ENCODE data around the gene NEK4.

NEK4 gene

GRCh38 chr3:52770496-52771333 is at the start of gene NEK4:
Gene NEK4, minus strand, starts transcription at chr3:52770940. Its CDS starts 194 bp downstream, at chr3:52770746.
- peak; percentile 71 to 89 (median 76) for DNase-seq (ENCODE audit: low read depth in 3 of 3)

DNA sequence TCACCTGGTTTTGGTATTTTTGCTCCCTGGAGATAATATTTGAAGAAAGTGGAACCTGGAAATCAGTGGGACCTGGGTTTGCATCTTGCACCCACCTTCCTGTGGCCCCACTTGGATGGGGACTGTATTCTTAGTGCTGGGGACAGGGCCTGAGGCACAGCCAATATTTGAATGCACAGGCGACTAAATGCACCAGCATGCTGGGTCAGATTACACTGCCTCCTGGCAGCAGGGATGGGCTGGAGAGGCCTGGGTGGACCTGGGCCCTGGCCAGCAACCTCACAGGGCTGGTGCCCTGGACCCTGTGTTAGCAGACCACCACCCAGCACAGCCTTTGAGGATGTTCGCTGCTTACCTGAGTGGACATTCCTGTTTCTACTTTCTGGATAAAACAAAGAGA is 49.2 kb upstream of the NEK4 start:
- no peak for DNase-seq (ENCODE audit: low read depth in 3 of 3)

DNA sequence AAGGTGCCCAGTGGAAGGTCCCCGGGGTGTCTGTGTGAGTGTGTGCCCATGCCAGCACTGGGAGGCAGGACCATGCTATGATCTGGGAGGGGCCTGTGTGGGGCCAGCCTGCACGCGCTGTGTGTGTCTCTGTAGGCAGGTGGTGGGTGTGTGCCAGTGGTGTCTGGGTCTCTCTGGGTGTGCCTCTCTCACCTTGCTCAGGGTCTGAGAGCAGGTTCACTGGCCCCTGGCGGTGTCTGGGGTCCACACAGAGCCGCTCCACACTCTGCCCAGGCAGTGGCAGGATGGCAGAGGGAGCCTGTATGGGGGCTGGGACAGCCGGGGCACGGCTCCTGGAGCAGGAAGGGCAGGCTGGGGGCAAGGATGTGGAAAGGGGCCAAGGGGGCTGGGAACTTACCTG is 47.1 kb upstream of the NEK4 start:
- no peak for DNase-seq (ENCODE audit: low read depth in 3 of 3)

DNA sequence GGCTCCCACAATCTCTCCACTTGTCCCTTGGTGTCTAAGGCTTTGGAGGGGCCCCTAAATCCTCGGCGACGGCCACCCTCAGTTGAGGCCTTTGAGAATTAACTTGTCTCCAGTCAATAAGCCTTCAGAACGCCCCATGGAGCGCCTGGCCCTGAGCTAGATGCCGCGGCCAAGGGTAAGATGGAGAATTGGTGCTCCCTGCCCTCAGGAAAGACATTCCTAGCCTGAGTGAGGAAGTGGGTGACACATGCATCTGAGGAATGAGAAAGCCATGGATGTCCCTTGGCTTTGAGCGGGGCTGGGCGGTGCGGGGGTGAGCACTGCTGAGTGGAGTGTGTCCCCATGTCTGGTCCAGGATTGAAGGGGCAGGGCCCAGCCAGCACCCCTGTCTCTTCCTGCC is 46.5 kb upstream of the NEK4 start:
- DNase-seq (ENCODE audit: low read depth in 3 of 3) = no peak

DNA sequence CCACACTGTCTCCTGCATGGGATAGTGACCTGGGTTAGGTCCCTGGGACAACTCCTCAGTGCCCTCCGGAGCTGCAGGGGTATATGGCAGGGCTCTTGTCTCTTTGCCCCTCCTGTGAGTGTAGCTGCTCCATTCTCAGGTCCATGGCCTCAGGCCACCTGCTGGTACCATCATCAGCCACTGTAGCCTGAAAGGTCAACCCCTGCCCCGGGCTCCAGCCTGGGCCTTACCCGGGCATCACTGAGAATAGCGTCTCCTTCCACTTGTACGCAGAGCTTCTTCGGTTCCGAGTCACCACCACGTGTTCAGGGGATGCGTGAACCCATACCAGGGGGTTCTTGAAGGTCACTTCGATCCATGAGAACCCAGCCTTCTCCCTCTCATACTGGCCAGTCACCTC is 45.9 kb upstream of the NEK4 start:
- no peak for DNase-seq (ENCODE audit: low read depth in 3 of 3)

DNA sequence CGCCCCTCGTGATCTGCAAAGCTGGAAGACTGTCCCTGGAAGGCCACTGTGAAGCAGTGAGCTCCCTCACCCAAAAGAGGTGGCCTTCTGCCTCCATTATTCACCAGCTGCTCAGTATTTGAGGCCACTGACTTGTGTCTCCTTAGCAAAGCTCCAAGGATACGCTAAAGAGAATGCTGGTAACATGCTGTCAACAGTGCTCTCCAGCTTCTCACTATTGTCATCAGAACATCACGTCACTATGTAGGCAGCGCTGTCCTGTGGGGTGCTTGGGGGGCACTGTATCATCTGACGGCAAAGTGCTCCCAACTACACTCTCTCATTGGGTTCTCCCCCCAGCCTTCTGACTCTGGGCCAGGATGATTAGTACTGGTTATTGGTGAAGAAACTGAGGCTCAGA is 45.5 kb upstream of the NEK4 start:
- DNase-seq (ENCODE audit: low read depth in 3 of 3) = no peak

DNA sequence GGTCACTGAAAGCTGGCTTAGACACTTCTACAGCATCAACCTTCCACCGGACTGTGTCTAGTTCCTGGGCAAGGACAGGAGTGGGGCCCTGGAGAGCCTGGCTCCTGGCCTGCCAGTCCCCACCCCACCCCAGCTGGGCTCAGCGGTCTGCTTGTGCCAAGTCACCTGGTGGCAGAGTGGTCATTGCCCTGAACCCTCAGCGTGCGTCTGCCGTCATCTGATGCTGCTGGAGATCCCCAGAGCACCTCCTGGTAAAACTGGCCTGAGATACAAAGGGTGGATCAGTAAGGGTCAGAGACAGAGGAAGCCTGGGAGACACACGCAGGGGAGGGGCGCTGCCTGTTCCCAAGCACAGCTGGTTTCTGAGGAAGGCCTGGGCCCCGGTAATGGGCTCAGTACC is 43.1 kb upstream of the NEK4 start:
- DNase-seq (ENCODE audit: low read depth in 3 of 3) = no peak

DNA sequence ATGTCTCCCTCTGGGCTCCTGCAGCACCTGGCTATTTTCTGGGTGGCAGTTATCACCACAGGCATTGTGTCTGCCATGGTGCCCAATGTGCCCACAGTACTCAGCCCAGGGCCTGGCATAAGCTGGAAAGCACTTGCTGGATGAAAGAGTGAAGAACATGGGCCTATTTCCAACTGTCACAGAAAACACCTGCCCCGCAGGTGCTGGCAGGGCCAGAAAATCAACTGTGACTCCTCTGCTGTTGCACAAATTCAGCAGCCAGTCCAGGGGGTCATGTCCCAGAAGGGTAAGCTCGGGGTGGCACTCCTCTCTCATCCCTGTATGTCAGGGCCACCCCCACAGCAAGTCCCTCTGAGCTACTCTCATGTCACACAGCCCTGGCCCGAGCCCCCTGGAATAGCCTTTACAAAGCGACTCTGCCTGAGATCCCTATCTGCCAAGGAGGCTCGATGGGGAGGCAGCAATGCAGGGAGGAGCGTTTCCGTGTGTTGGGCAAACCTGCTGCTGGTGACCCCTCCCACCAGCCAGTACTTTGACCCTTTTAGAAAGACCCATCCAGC is 40.8 kb upstream of the NEK4 start:
- no peak for DNase-seq (ENCODE audit: low read depth in 3 of 3)

DNA sequence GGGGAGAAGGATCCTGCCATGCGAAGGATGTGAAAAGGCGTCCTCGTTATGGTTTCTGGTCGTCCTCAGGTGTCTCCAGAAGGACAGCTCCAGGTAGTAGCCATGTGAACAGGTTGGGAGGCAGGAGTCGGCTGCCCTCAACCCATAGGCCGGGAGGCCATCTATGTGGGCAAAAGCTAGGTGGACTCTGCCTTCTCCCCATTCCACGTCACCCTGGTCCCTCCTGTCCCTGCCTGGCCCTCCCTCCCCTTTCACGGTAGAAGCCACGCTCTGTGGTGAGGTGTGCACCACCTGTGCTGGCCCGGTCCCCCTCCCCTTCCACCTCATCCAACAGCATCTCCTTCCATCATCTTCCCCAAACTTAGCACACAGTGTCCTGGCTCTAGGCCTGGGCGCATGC is 40.2 kb upstream of the NEK4 start:
- DNase-seq (ENCODE audit: low read depth in 3 of 3) = no peak

GRCh38 chr3:52809662-52810377 is 39.1 kb upstream of the NEK4 start:
- DNase-seq (ENCODE audit: low read depth in 3 of 3) = no peak

DNA sequence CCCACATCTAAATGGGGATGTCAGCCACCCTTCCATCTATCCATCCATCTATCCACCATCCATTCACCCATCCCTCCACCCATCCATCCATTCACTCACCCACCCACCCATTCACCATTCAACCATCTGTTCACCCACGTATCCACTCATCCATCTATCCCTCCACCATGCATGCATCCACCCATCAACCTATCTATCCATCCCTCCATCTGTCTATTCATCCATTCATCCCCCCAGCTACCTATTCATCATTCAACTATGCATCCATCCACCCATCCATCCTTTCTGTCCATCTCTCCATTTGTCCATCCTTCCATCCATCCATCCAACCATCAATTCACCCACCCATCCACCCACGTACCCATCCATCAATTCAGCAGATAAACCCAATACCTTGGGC is 38.4 kb upstream of the NEK4 start:
- DNase-seq (ENCODE audit: low read depth in 3 of 3) = no peak

GRCh38 chr3:52805270-52806039 is 34.7 kb upstream of the NEK4 start:
- DNase-seq (ENCODE audit: low read depth in 3 of 3) = no peak

- DNase-seq (ENCODE audit: low read depth in 3 of 3) = no peak
Observed at GRCh38 chr3:52801839-52802238, 31.1 kb upstream of the NEK4 start.

DNA sequence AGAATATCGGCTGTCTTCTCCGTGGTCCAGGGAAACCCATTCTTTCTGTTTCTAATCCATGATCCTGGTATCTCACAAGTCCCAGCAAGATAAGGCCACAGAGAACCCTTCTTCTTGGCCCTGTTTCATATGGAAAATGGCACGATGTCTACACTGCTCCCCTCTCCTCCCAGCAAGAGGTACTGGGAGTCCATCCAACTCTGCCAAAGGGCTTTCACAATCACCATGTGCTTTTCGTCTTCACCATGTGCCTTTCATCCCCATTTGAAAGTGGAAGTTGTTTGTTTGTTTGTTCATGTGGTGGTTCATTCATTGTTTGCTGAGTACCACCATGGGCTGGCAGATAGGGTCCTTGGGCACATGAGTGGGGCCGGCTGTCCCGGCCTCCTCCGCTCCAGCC is 29.3 kb upstream of the NEK4 start:
- DNase-seq (ENCODE audit: low read depth in 3 of 3) = no peak

- peak in 1 of 3 experiments; percentile 9 for DNase-seq (ENCODE audit: low read depth in 3 of 3)
Observed at GRCh38 chr3:52798978-52799476, 28.3 kb upstream of the NEK4 start.

DNA sequence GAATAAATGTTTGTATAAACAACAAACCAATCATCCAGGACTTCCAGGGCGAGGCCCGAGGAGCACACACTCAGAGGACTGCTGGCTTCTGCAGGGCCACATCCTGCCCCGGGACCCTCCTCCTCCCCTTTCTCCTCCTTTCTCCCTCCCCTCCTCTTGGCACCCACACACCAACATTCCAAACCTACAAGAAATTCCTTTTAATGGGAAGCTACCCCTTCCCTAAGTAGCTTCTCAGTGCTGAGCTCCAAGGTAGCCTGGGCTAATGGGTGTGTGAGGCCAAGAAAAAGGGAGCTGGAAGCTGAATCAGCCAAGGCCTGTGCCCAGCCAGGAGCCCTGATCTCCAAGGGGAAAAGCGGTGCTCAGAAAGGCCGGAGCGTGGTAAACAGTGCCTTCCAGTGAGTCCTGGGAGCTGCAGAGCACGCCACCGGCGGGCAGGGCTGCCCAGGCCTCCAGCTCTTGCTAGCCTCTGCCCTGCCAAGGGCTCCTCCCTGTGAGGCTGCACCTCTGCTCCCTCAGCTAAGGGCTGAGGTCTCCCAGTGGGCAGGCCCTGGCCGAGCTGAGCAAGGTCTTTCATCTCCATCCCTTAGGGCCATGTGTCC is 27.7 kb upstream of the NEK4 start:
- DNase-seq (ENCODE audit: low read depth in 3 of 3) = no peak

DNA sequence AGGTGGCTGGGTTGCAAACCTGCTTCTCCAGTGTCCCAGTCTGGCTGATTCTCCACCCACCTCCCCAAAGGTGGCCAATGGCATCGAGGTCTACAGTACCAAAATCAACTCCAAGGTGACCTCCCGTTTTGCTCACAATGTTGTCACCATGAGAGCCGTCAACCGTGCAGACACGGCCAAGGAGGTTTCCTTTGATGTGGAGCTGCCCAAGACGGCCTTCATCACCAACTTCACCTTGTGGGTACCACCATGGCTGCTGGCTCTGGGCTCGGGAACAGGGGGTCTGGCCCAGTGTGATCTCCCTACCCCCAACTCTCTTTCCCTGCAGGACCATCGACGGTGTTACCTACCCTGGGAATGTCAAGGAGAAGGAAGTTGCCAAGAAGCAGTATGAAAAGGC is 25.7 kb upstream of the NEK4 start:
- no peak for DNase-seq (ENCODE audit: low read depth in 3 of 3)

DNA sequence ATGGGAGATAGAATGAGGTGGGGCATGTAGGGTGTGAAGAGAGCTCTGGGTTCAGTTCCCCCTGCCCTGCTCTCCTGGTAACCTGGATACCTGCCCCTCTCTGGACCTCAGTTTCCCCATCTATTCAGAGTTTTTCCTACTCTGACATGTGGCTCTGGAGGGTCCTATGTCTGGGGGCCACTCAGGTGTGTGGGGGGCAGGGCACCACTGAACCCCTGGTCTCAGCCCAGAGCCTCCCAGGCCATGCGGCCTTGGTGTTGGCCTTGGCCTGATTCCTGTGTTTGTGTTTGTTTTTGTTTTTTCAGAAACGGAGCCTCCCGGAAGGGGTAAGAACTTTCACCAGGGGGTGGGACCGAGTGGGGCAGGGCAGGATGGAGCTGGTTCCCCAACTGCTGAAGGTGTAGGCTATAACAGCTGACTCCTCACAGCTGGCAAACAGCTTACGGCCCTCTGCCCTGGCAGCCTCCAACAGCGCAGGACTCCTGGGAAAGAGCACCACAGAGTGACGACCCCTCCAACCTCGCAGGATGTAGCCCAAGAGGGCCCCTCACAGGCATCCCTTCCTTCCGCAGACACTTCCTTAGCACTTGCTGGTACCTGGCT is 24.7 kb upstream of the NEK4 start:
- DNase-seq (ENCODE audit: low read depth in 3 of 3) = no peak

- DNase-seq (ENCODE audit: low read depth in 3 of 3) = no peak
Observed at GRCh38 chr3:52794612-52795099, 23.9 kb upstream of the NEK4 start, which contains the start of gene ITIH3. Gene ITIH3, plus strand, starts transcription at chr3:52794796. Its CDS starts 8 bp downstream, at chr3:52794804.

GRCh38 chr3:52793702-52794611 is 23.2 kb upstream of the NEK4 start:
- DNase-seq (ENCODE audit: low read depth in 3 of 3) = no peak
